ENCODE results near the gene ATP6V1F.

ATP6V1F gene

GRCh38 chr7:128890306-128891109 is 27.9 kb downstream of the ATP6V1F start:
- H3K79me2 ChIP-seq (ENCODE audit: control insufficient read depth, low read length), result no peaks in the 10 kb centered on the region
- H3K9me3 ChIP-seq (ENCODE audit: control insufficient read depth, insufficient read depth, low read length), result 0 out of 2 replicates have a peak, but pooled peaks cover 3% of the 10 kb centered on the region
- H3K27ac ChIP-seq (ENCODE audit: low read depth, low read length), result no peak overlapping the region
- no peaks in the 10 kb centered on the region for H3K9me2 ChIP-seq (replicated peaks; ENCODE audit: control insufficient read depth, low read length)
- H3K27me3 ChIP-seq (ENCODE audit: control insufficient read depth, low read length), result peaks cover 38% of the 10 kb centered on the region
- no peaks in the 10 kb centered on the region; the same call in 1 of the 2 replicates for H3K4me1 ChIP-seq (ENCODE audit: control insufficient read depth, low read length)
- no peaks in the 10 kb centered on the region for H3K36me3 ChIP-seq (ENCODE audit: control insufficient read depth, low read length)
- H4K20me1 ChIP-seq (ENCODE audit: control insufficient read depth, insufficient read depth, low read depth, low read length), result no peaks in the 10 kb centered on the region
- no peak overlapping the region for H3K4me3 ChIP-seq (ENCODE audit: low read length)
- 0 out of 2 replicates have a peak overlapping the region, but pooled peaks have one; percentile 22 for H3K4me2 ChIP-seq (ENCODE audit: low read length)
- peaks cover 4% of the 10 kb centered on the region; the same call in 1 of the 2 replicates for H3F3A ChIP-seq (ENCODE audit: control insufficient read depth, insufficient read depth)
- TF ChIP-seq CTCF (IDR thresholded peaks at IDR 0.05; ENCODE audit: low read depth, low read length, poor library complexity, severe bottlenecking) (no peak), EZH2phosphoT487 (IDR thresholded peaks at IDR 0.05; ENCODE audit: borderline replicate concordance, low read length) (no peak)

DNA sequence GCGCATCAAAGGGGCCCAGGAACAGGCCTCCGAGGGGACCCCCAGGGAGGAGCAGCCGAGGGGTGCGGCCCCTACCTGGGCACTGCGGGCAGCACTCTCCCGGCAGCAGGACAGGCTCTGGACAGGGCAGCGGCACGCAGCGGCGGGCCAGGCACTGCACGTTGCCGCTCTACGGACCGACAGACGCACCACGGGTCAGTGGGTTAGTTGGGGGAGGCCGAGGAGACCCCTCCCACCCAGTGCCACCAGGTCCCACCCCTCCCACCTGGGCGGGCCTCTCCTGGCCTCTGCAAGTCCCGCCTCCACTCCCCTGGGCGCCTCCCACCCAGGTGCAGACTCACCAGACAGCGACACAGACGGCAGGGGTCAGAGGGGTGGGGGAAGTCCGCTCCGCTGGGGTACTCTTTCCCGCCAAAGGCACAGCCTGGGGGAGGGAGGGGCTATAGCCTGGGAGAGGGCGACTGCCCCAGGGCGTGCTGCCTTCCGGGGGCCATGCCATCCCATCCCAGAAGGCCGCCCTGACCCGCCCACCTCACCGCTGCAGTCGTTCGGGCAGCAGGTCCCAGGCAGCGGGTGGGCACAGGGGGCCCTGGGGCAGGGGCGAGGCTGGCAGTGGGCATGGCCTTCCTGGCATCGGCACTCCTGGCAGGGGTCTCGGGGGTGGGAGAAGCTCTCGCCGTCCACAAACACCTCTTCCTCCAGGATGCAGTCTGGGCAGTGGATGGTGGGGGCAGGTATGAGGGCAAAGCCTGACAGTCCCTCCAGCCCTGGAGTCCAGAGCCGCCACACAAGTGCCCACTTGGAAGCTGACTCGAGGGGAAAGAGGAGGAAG is 28.7 kb downstream of the ATP6V1F start:
- Histone ChIP-seq H3K4me1 (ENCODE audit: control insufficient read depth, low read length) (no peaks in the 10 kb centered on the region; the same call in 1 of the 2 replicates), H3K4me2 (ENCODE audit: low read length) (0 out of 2 replicates have a peak overlapping the region, but pooled peaks have one; percentile 22), H3F3A (ENCODE audit: control insufficient read depth, insufficient read depth) (peaks cover 4% of the 10 kb centered on the region; the same call in 1 of the 2 replicates), H3K79me2 (ENCODE audit: control insufficient read depth, low read length) (no peaks in the 10 kb centered on the region), H3K9me3 (ENCODE audit: control insufficient read depth, insufficient read depth, low read length) (0 out of 2 replicates have a peak, but pooled peaks cover 3% of the 10 kb centered on the region), H3K36me3 (ENCODE audit: control insufficient read depth, low read length) (no peaks in the 10 kb centered on the region), H3K4me3 (ENCODE audit: low read length) (no peak overlapping the region), H4K20me1 (ENCODE audit: control insufficient read depth, insufficient read depth, low read depth, low read length) (no peaks in the 10 kb centered on the region), H3K27me3 (ENCODE audit: control insufficient read depth, low read length) (peaks cover 38% of the 10 kb centered on the region), H3K9me2 (replicated peaks; ENCODE audit: control insufficient read depth, low read length) (no peaks in the 10 kb centered on the region), H3K27ac (ENCODE audit: low read depth, low read length) (no peak overlapping the region)
- no peak for TF ChIP-seq CTCF (IDR thresholded peaks at IDR 0.05; ENCODE audit: low read depth, low read length, poor library complexity, severe bottlenecking)
- peak; percentile 76; the same call in 1 of the 2 replicates for TF ChIP-seq EZH2phosphoT487 (IDR thresholded peaks at IDR 0.05; ENCODE audit: borderline replicate concordance, low read length)

GRCh38 chr7:128891942-128892269 is 29.2 kb downstream of the ATP6V1F start:
- peaks cover 4% of the 10 kb centered on the region; the same call in 1 of the 2 replicates for H3F3A ChIP-seq (ENCODE audit: control insufficient read depth, insufficient read depth)
- TF ChIP-seq EZH2phosphoT487 (IDR thresholded peaks at IDR 0.05; ENCODE audit: borderline replicate concordance, low read length) (no peak; the same call in 1 of the 2 replicates), CTCF (IDR thresholded peaks at IDR 0.05; ENCODE audit: low read depth, low read length, poor library complexity, severe bottlenecking) (no peak)
- H3K4me1 ChIP-seq (ENCODE audit: control insufficient read depth, low read length), result no peaks in the 10 kb centered on the region; the same call in 1 of the 2 replicates
- no peak overlapping the region for H3K4me3 ChIP-seq (ENCODE audit: low read length)
- peaks cover 38% of the 10 kb centered on the region for H3K27me3 ChIP-seq (ENCODE audit: control insufficient read depth, low read length)
- H3K9me2 ChIP-seq (replicated peaks; ENCODE audit: control insufficient read depth, low read length), result no peaks in the 10 kb centered on the region
- no peak overlapping the region for H3K4me2 ChIP-seq (ENCODE audit: low read length)
- no peaks in the 10 kb centered on the region for H3K79me2 ChIP-seq (ENCODE audit: control insufficient read depth, low read length)
- no peaks in the 10 kb centered on the region for H4K20me1 ChIP-seq (ENCODE audit: control insufficient read depth, insufficient read depth, low read depth, low read length)
- H3K27ac ChIP-seq (ENCODE audit: low read depth, low read length), result no peak overlapping the region
- H3K36me3 ChIP-seq (ENCODE audit: control insufficient read depth, low read length), result no peaks in the 10 kb centered on the region
- 0 out of 2 replicates have a peak, but pooled peaks cover 3% of the 10 kb centered on the region for H3K9me3 ChIP-seq (ENCODE audit: control insufficient read depth, insufficient read depth, low read length)
